ENCODE measurements around the gene DGKQ. TPM values are rescaled to one million over a fixed set of nuclear protein-coding genes. Genes with fewer than 3 reads are reported as not detected.

The DGKQ gene
- total RNA-seq, 1 donor from 2014 or later = 15.0 TPM

DNA sequence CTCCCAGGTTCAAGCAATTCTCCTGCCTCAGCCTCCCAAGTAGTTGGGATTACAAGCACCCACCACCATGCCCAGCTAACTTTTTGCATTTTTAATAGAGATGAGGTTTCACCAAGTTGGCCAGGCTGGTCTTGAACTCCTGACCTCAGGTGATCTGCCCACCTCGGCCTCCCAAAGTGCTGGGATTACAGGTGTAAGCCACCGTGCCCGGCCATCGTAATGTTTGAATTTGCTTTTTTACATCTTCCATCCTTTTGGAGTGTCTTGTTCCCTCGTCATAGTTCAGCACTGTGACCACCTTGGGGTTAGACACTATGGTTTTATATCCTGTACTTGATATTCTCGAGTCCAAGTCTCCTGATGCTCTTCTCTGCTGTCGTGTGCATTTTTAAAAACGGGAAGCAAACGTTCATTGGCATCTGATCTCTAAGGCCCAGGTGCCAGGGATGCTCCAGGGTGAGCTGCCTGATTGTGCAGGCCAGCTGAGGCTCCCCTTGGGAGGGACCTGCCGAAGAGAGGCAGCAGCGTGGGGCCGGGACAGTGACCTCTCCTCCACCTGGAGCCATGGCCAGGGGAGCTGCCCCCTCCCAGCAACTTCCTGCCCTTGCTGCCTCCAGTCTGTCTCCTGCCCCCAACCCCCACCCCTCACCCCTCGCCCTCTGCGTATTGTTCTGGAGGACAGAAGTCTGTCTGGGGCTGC, 16.7 kb downstream of the DGKQ start:
- no peaks in the 10 kb centered on the region for H3K4me1 Mint-ChIP-seq
- DNase-seq (ENCODE audit: low read depth, low spot score) = no peak
- TF ChIP-seq, protein P1, sequence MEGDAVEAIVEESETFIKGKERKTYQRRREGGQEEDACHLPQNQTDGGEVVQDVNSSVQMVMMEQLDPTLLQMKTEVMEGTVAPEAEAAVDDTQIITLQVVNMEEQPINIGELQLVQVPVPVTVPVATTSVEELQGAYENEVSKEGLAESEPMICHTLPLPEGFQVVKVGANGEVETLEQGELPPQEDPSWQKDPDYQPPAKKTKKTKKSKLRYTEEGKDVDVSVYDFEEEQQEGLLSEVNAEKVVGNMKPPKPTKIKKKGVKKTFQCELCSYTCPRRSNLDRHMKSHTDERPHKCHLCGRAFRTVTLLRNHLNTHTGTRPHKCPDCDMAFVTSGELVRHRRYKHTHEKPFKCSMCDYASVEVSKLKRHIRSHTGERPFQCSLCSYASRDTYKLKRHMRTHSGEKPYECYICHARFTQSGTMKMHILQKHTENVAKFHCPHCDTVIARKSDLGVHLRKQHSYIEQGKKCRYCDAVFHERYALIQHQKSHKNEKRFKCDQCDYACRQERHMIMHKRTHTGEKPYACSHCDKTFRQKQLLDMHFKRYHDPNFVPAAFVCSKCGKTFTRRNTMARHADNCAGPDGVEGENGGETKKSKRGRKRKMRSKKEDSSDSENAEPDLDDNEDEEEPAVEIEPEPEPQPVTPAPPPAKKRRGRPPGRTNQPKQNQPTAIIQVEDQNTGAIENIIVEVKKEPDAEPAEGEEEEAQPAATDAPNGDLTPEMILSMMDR (conservative IDR thresholded peaks at IDR 0.05) = no peak
- H3K27ac Mint-ChIP-seq (ENCODE audit: unreplicated experiment) = peak overlapping the region; percentile 57
- no peak overlapping the region for H3K4me3 Mint-ChIP-seq
- H3K36me3 Mint-ChIP-seq (ENCODE audit: low read depth) = no peaks in the 10 kb centered on the region
- no peaks in the 10 kb centered on the region for H3K9me3 Mint-ChIP-seq
- no peaks in the 10 kb centered on the region for H3K27me3 Mint-ChIP-seq (ENCODE audit: low read depth)

DNA sequence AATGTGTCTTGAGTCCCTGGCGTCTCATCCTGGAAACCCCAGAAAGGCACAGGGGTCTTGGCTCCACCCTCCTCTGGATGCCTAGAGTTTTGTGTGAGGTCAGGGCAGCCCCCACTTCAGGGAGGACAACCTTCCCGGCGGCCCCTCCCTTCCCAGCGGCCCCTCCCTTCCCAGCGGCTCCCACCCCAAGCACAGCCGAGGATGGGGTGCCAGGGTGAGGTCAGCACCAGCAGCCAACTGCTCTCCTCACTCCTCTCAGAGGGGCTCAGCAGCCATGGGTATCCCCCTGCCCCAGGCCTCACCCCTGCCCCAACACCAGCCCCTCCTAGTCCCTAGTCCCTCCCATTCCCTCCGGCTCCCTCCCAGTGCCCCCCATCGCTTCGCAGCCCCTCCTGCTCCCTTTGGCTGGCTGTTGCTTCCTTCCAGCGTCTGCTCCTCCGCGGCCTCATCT, 17.4 kb downstream of the DGKQ start:
- no peak for DNase-seq (ENCODE audit: low read depth, low spot score)
- Mint-ChIP-seq H3K36me3 (ENCODE audit: low read depth) (no peaks in the 10 kb centered on the region), H3K9me3 (no peaks in the 10 kb centered on the region), H3K27ac (ENCODE audit: unreplicated experiment) (no peak overlapping the region), H3K4me1 (no peaks in the 10 kb centered on the region), H3K4me3 (no peak overlapping the region), H3K27me3 (ENCODE audit: low read depth) (no peaks in the 10 kb centered on the region)
- TF ChIP-seq, protein P1 (conservative IDR thresholded peaks at IDR 0.05) = no peak

DNA sequence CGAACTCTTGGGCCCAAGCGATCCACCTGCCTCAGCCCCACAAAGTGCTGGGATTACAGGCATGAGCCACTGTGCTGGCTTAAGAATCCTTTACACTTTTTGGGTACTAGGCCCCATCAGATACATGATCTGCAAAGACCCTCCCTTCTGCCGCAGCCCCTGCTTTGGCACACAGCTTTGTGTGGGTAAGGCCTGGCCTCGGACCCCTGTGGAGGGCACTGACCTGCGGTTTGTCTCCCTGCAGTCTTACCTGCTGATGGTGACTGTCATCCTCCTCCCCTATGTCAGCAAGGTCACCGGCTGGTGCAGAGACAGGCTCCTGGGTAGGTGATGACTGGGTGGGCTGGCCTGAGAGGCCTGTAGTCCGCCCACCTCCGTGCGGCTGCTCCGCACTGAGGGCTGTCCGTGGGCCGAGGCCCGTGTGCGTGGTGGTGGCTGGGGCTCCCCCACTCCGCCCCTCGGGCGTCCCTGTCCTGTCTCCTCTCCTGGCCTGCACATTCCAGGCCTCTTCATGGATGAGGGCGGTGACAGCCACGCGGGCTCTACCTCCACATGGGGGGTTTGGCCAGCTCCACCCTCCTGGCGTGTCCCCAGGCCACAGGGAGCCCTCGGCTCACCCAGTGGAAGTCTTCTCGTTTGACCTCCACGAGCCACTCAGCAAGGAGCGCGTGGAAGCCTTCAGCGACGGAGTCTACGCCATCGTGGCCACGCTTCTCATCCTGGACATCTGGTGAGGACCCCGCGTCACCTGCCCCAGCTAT, 18.0 kb downstream of the DGKQ start:
- TF ChIP-seq, protein P1 (conservative IDR thresholded peaks at IDR 0.05) = no peak
- Mint-ChIP-seq H3K4me3 (no peak overlapping the region), H3K27me3 (ENCODE audit: low read depth) (no peaks in the 10 kb centered on the region), H3K9me3 (no peaks in the 10 kb centered on the region), H3K36me3 (ENCODE audit: low read depth) (no peaks in the 10 kb centered on the region), H3K4me1 (no peaks in the 10 kb centered on the region), H3K27ac (ENCODE audit: unreplicated experiment) (no peak overlapping the region)
- no peak for DNase-seq (ENCODE audit: low read depth, low spot score)

DNA sequence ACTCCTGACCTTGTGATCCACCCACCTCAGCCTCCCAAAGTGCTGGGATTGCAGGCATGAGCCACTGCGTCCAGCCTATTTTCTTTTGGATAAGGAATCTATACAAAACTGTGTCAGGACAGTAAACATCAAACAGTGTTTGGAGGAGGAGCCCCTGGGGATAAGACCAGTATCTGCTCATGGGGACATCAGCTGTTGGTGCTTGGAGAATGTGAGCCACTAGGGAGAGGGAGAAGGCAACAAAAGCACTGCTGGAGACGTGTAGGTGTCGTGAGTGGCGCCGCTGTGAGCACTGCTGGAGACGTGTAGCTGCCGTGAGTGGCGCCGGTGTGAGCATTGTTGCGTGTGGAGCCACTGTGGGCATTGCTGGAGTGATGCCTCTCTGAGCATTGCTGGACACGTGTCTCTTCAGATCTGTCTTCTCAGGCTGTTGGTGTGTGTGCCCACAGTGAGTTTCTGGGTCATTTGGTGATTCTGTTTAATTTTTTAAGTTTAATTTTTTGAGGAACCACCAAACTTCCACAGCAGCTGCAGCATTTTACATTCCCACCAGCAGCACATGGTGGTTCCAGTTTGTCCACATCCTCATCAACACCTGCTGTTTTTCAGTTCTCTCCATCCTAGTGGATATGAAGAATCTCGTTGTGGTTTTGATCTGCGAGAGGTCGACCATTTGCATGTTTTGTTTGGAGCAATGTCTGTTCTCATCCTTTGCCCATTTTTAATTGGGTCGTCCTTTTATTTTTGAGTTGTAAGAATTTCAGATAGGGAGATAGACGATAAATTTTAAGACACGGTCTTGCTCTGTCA, 19.0 kb downstream of the DGKQ start:
- no peaks in the 10 kb centered on the region for H3K27me3 Mint-ChIP-seq (ENCODE audit: low read depth)
- H3K4me1 Mint-ChIP-seq = no peaks in the 10 kb centered on the region
- no peak for DNase-seq (ENCODE audit: low read depth, low spot score)
- H3K9me3 Mint-ChIP-seq = no peaks in the 10 kb centered on the region
- no peak overlapping the region for H3K27ac Mint-ChIP-seq (ENCODE audit: unreplicated experiment)
- H3K36me3 Mint-ChIP-seq (ENCODE audit: low read depth) = no peaks in the 10 kb centered on the region
- TF ChIP-seq, protein P1 (conservative IDR thresholded peaks at IDR 0.05) = no peak
- no peak overlapping the region for H3K4me3 Mint-ChIP-seq

DNA sequence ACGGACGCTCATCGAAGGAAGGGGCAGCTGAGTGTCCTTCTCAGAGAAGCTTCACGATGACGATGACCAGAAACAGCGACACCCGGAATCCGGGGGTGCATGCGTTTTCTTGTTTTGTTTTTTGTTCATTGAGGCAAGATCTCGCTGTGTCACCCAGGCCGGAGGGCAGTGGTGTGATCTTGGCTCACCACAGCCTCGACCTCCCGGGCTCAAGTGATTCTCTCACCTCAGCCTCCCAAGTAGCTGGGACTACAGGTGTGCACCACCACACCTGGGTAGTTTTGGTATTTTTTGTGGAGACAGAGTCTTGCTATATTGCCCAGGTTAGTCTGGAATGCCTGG, 19.8 kb downstream of the DGKQ start:
- Mint-ChIP-seq H3K27me3 (ENCODE audit: low read depth) (no peaks in the 10 kb centered on the region), H3K4me1 (no peaks in the 10 kb centered on the region)
- TF ChIP-seq, protein P1 (conservative IDR thresholded peaks at IDR 0.05) = no peak

More for the DNA sequence above, 19.8 kb downstream of the DGKQ start:
- no peak overlapping the region for H3K27ac Mint-ChIP-seq (ENCODE audit: unreplicated experiment)
- no peak for DNase-seq (ENCODE audit: low read depth, low spot score)
- no peaks in the 10 kb centered on the region for H3K36me3 Mint-ChIP-seq (ENCODE audit: low read depth)
- no peaks in the 10 kb centered on the region for H3K9me3 Mint-ChIP-seq
- H3K4me3 Mint-ChIP-seq = no peak overlapping the region
